Hypothalamus (tissue), 51 donors: ENCODE measurements around the gene PPEF1.
"Not testable (repeated sequence)": the region's sequence is repeated elsewhere in the genome, so short reads cannot be mapped to it uniquely, and the experiment has no call there.

Source experiments
- DNase-seq, 51 donors: peaks; one replicate each; lab custom pipeline; 2025; lab: John Stamatoyannopoulos, UW

The PPEF1 gene

DNA sequence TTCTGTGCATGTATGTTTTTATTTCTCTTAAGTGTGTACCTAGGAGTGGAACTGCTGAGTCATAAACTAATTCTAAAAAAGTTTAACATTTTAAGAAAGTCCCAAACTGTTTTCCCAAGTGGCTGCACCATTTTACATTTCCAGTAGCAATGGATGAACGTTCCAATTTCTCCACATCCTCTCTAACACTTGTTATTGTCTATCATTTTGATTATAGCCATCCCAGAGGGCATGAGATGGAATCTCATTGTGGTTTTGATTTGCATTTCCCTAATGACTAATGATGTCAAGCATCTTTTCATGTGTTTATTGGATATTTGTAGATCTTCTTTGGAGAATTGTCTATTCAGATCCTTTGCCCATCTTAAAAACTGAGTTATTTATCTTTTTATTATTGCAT lies 82.5 kb downstream of the PPEF1 start:
- no peak for DNase-seq

DNA sequence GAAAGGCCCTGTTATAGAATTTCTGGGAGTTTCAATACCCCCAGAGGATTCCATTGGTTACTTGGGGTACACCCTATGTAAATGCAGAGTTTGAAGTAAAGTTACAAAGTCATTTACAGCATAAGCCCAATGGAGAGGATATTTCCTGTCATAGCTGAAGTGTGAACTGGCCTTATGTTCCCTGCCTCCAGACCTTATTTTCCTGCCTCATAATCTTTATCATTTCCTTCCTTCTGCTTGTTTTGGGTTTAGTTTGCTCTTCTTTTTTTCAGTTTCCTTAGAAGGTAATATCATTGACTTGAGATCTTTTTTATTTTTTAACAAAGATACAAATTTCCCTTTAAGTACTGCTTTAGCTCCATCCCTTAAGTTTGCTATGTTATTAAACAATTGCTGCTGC lies 85.4 kb downstream of the PPEF1 start:
- DNase-seq, result no peak

GRCh38 chrX:18793601-18794089 lies 86.2 kb downstream of the PPEF1 start:
- DNase-seq, result no peak

DNA sequence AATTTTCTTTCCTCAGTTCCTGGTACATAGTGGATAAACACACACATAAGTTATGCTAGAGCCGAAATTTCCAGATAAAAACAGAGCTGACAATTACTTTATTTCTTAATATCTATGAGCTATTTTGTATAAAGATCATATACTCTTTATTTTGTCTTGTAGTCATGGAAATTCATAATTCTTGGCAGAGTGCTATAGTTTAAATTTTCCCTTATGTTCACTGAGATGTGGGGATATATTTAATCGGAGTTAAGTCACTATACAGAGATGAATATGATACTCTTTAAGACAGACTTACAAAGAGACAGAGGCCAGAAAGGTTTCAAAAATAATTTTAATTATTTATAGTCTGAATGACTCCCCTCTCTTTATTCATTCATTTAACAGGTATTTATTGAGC lies 89.7 kb downstream of the PPEF1 start:
- DNase-seq, result no peak

DNA sequence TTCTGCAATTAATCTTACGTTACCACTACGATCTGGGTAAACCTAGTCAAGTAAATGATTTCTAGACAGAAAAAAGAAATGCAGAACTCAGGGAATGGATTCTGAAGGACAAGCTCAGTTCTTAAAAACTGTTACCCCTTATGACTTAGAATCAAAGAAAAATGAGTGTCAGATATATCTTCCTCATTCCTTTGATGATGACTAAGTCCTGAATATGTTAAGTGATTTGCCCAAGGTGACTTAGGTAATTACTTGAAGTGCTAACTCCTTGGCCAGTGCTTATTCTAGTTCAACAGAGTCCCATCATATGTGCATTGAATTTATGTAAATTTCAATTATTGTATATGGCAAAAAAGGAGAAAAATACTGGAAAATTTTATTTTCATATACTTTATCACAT lies 92.5 kb downstream of the PPEF1 start:
- DNase-seq, result no peak

DNA sequence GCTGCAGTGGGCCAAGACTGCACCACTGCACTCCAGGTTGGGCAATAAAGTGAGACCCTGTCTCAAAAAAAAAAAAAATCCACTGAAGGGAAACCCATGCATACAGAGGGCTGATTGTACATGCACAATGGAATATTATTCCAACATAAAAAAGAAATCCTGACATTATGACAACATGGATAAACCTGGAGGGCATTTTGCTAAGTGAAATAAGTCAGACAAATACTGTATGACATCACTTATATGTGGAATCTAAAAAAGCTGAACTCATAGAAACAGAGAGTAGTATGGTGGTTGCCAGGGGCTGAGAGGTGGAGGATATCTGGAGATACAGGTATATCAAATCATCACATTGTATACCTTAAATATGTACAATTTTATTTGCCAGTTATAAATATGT lies 102.2 kb downstream of the PPEF1 start:
- DNase-seq, result no peak

- DNase-seq, result no peak
Observed at GRCh38 chrX:18810416-18810815, 103.0 kb downstream of the PPEF1 start.

GRCh38 chrX:18825375-18825774 lies 117.9 kb downstream of the PPEF1 start:
- no peak for DNase-seq

GRCh38 chrX:18828832-18829404 lies 121.5 kb downstream of the PPEF1 start:
- DNase-seq, result no peak

DNA sequence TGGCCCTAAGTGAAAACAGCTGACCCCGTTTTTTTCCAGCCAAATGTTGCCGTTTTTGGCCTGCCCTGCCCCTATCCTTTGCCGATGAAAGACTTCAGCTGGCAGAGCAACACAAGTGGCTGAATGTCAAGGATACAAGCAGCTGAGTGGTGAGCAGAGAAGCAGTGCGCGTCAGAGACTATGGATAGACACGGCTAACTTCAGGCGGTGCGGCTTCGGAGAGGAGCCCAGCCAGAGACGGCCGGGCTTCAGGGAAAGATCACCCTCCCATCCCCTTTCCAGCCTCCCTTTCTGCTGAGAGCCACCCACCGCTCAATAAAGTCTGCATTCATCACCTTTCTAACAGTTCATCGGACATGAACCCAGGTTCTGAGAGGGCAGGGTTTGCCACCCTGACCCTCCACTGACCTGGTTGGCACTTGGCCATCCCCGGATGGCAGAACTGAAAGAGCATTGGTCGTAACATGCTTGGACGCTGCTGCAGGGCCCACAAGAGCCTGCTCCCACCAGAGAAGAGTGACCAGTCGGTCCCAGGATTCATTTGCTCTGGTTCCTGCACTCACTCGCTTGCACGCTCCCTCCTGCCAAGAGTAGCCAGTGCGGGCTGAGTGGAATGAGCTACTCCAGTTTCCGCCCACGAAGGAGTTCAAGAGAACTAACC lies 125.8 kb downstream of the PPEF1 start:
- DNase-seq, result peak in 19 of 51 donors; percentile 0 to 38 (median 4)

DNA sequence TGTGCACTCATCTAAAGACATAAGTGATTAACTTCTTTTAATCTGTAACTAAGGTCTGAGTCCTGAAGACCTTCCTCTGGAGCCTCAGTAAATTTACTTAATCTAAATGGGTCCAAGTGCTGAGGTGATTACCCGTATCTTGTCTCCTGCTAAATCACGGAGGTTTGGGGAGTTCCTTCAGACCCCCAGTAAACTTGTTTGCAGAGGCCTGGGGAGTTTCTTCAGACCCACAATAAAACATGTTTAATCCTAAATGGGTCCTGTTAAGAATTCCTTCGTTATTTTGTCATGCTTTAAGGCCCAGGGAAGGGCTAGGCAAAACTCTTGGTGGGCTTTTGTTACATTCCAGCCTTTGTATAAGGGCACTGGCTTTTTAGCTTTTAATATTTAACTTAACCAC lies 140.5 kb downstream of the PPEF1 start:
- not testable (repeated sequence) for DNase-seq

- no peak for DNase-seq
Observed at GRCh38 chrX:18855919-18856644, 148.6 kb downstream of the PPEF1 start.

GRCh38 chrX:18856645-18856997 lies 149.2 kb downstream of the PPEF1 start:
- DNase-seq, result no peak

- DNase-seq, result no peak
Observed at GRCh38 chrX:18861511-18861910, 154.1 kb downstream of the PPEF1 start.

- no peak for DNase-seq
Observed at GRCh38 chrX:18864390-18864920, 157.0 kb downstream of the PPEF1 start.

- no peak for DNase-seq
Observed at GRCh38 chrX:18871161-18871890, 163.9 kb downstream of the PPEF1 start.

GRCh38 chrX:18871970-18872369 lies 164.5 kb downstream of the PPEF1 start:
- DNase-seq, result no peak

GRCh38 chrX:18872621-18873020 lies 165.2 kb downstream of the PPEF1 start:
- DNase-seq, result no peak

- DNase-seq, result peak in 4 of 51 donors; percentile 1 to 71 (median 37)
Observed at GRCh38 chrX:18873189-18873791, 165.8 kb downstream of the PPEF1 start.

DNA sequence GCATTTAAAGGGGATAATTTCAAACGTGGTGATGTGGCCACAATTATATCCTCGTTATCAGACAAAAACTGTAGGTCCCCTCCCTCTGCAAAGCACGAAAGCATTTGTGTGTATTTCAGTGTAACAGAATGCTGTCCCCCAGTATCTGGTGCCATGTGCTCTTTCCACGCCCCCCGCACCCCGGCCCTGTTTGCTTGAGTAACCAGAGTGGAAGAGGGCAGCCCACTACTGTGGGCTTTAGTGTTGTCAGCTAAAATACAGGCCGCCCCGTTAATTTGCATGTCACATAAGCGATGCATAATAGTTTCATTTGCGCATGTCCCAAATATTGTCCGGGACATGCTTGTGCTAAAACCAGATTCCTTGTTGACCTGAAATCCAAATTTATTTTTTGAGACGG lies 166.4 kb downstream of the PPEF1 start:
- DNase-seq, result no peak
